Central memory CD8-positive, alpha-beta T cell (primary cell): ENCODE results near the gene TMEM87A.
A peak's percentile ranks its signal among the peaks of the same experiment; 100 is the strongest.

Experiments
- ATAC-seq: fragments of 150-1000 bp; cut with Tn5 transposase; replicated peaks from 2 replicates; pipeline ENCODE4 v1.10.0; 2022; ENCODE audit warnings: mild to moderate bottlenecking, moderate FRiP score, moderate number of reproducible peaks; ENCODE audit not compliant: poor library complexity, severe bottlenecking; ENCODE audit errors: extremely low read depth
- DNase-seq, 2 donors: peaks; one replicate each; pipeline ENCODE4 v3.0.0; 2021; ENCODE audit warnings: low spot score in 2 of 2
- H3K27ac Mint-ChIP-seq: one replicate; pipeline ENCODE4 v1.8.0; 2022; ENCODE audit warnings: low read depth, mild to moderate bottlenecking, moderate library complexity, mixed read lengths
- H3K27me3 Mint-ChIP-seq: one replicate; pipeline ENCODE4 v1.8.0; 2022; ENCODE audit warnings: mixed read lengths
- H3K36me3 Mint-ChIP-seq: one replicate; pipeline ENCODE4 v1.8.0; 2022; ENCODE audit warnings: mild to moderate bottlenecking, moderate library complexity, mixed read lengths; ENCODE audit not compliant: insufficient read depth
- H3K4me1 Mint-ChIP-seq: one replicate; pipeline ENCODE4 v1.8.0; 2022; ENCODE audit warnings: mixed read lengths
- H3K4me3 Mint-ChIP-seq: one replicate; pipeline ENCODE4 v1.8.0; 2022; ENCODE audit warnings: mild to moderate bottlenecking, moderate library complexity, mixed read lengths
- H3K9me3 Mint-ChIP-seq: one replicate; pipeline ENCODE4 v1.8.0; 2022; ENCODE audit warnings: mixed read lengths

TMEM87A gene

GRCh38 chr15:42193383-42193782 lies 79.8 kb downstream of the TMEM87A start:
- H3K27ac Mint-ChIP-seq, result no peak overlapping the region
- no peaks in the 10 kb centered on the region for H3K9me3 Mint-ChIP-seq
- H3K4me3 Mint-ChIP-seq, result no peak overlapping the region
- no peaks in the 10 kb centered on the region for H3K27me3 Mint-ChIP-seq
- H3K36me3 Mint-ChIP-seq, result peaks cover 59% of the 10 kb centered on the region
- DNase-seq (no peak), ATAC-seq (no peak)
- H3K4me1 Mint-ChIP-seq, result peaks cover 21% of the 10 kb centered on the region

DNA sequence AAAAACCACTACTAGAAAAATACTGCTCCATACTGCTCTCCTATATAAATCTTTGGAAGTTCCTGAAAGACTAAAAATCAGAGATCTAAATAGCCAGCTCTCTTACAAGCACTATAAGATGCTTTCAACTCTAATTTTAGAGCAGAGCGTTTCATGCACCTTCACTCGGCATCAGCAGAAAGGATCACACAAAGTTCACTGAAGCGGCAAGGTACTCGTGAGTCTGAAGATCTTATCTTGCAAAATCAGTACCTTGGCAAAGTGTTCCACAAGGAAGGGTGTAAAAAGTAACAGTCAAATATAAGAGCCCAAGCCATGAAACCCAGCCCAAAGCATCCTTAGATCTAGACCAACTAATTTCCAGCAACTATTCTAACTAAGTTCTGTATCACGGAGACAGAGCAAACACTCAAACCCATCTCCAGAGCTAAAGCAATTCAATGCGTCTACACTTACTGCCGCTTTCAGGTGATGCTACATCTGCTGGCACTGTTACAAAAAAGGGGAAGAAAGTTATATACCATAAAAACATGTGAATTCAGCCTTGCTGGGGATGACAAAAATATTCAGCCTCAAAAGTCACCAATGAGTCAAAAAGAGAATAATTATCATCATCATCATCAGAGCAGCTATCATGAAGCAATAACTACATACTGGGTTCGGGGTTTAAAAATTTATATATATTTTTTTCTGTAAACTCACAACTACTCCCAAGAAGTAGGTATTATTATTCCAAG lies 81.5 kb downstream of the TMEM87A start:
- Mint-ChIP-seq H3K27me3 (no peaks in the 10 kb centered on the region), H3K36me3 (peaks cover 58% of the 10 kb centered on the region), H3K27ac (peak overlapping the region; percentile 69), H3K9me3 (no peaks in the 10 kb centered on the region), H3K4me1 (peaks cover 21% of the 10 kb centered on the region), H3K4me3 (no peak overlapping the region)
- DNase-seq, result no peak
- no peak for ATAC-seq

- H3K36me3 Mint-ChIP-seq, result peaks cover 58% of the 10 kb centered on the region
- peak overlapping the region; percentile 11 for H3K27ac Mint-ChIP-seq
- DNase-seq (no peak), ATAC-seq (no peak)
- H3K4me3 Mint-ChIP-seq, result no peak overlapping the region
- H3K4me1 Mint-ChIP-seq, result peaks cover 16% of the 10 kb centered on the region
- H3K9me3 Mint-ChIP-seq, result no peaks in the 10 kb centered on the region
- no peaks in the 10 kb centered on the region for H3K27me3 Mint-ChIP-seq
These were observed 82.9 kb downstream of the TMEM87A start for GRCh38 chr15:42190370-42190769.

DNA sequence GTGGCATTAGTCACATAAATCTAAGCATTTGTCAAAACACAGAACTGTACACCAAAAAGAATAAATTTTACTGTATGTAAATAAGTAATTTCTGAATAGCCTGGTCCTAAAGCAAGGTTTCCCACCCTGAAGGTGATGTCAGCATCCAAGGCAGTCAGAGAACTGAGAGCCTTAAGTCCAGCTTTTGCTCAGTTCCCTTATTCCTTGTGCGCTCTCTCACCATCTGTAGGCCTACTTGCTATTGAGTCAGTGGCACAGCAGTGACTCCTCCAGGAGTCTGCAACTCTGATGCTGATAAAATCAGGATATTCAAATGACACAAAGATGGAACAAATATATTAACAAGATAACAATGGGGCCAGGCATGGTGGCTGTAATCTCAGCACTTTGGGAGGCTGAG lies 87.4 kb downstream of the TMEM87A start:
- DNase-seq (no peak), ATAC-seq (no peak)
- no peaks in the 10 kb centered on the region for H3K9me3 Mint-ChIP-seq
- no peak overlapping the region for H3K27ac Mint-ChIP-seq
- no peaks in the 10 kb centered on the region for H3K4me1 Mint-ChIP-seq
- peaks cover 73% of the 10 kb centered on the region for H3K36me3 Mint-ChIP-seq
- no peak overlapping the region for H3K4me3 Mint-ChIP-seq
- no peaks in the 10 kb centered on the region for H3K27me3 Mint-ChIP-seq

DNA sequence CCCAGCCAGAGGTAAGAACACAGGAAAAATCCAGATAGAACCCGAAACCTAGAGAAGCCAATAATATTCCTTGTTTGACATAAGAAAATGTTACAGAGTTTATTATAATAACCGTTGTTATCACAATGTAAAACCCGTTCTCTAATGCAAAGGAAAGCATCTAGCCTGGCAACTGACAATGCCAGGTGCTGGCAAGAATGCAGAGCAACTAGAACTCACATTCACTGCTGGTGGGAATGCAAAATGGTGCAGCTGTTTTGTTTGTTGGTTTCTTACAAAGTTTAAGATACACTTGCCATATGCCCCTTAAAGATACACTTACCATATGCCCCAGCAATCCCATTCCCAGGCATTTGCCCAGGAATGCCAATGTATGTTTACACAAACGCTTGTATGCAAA lies 88.5 kb downstream of the TMEM87A start:
- ATAC-seq (no peak), DNase-seq (no peak)
- Mint-ChIP-seq H3K36me3 (peaks cover 71% of the 10 kb centered on the region), H3K4me3 (no peak overlapping the region), H3K9me3 (no peaks in the 10 kb centered on the region), H3K4me1 (no peaks in the 10 kb centered on the region), H3K27ac (no peak overlapping the region), H3K27me3 (no peaks in the 10 kb centered on the region)

DNA sequence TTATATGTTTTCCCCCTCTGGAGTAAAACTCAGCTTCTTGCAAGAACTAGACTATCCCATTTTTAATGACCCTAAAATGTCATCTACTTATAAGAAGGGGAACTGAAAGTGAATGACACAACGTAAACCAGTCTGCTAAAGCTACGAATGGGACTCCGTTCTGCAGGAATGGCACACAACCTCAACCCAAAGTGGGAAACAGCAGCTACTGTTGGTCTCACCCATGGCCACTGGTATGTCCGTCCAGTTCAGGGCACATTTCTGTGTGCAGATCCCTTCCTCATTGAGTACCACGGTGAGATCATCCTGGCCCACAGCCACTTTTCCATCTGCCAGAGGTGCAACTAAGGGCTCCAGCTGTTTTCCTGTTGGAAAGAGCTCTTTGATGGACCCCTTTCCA lies 88.9 kb downstream of the TMEM87A start:
- Mint-ChIP-seq H3K4me1 (no peaks in the 10 kb centered on the region), H3K36me3 (peaks cover 70% of the 10 kb centered on the region)
- no peak for DNase-seq

GRCh38 chr15:42182961-42183360 lies 90.3 kb downstream of the TMEM87A start:
- H3K27ac Mint-ChIP-seq, result no peak overlapping the region
- H3K36me3 Mint-ChIP-seq, result peaks cover 65% of the 10 kb centered on the region
- H3K4me1 Mint-ChIP-seq, result no peaks in the 10 kb centered on the region
- DNase-seq, result no peak
- no peak for ATAC-seq
- no peaks in the 10 kb centered on the region for H3K9me3 Mint-ChIP-seq
- no peaks in the 10 kb centered on the region for H3K27me3 Mint-ChIP-seq
- H3K4me3 Mint-ChIP-seq, result no peak overlapping the region

More for the DNA sequence above, 88.9 kb downstream of the TMEM87A start:
- Mint-ChIP-seq H3K27ac (no peak overlapping the region), H3K9me3 (no peaks in the 10 kb centered on the region), H3K4me3 (no peak overlapping the region), H3K27me3 (no peaks in the 10 kb centered on the region)
- ATAC-seq, result no peak

DNA sequence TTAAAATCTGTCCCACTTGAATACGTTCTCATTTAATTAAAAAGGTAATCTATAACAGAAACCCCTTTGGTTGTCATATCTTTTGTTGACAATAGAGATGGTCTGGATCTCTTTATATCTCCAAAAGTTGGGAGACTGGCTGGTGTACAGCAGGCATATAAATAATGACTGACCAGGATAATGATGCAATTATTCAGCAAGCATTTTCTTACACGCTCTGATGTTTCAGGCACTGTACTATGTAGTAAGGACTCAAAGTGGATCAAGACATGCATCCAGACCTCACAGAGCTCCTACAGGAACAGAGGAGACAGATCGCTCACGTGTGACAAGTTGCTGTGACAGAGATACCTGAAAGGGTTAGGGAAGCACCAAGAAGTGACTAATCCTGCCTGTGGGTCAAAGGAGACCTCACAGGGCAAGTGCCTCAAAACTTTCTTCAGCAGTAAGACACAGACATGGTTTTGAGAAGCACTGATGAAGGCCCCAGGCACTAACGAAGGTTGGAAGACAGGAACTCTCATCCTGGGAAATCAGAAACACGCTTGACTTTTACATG lies 90.8 kb downstream of the TMEM87A start:
- no peak overlapping the region for H3K4me3 Mint-ChIP-seq
- no peaks in the 10 kb centered on the region for H3K4me1 Mint-ChIP-seq
- no peaks in the 10 kb centered on the region for H3K27me3 Mint-ChIP-seq
- no peak overlapping the region for H3K27ac Mint-ChIP-seq
- no peak for ATAC-seq
- DNase-seq, result no peak
- H3K9me3 Mint-ChIP-seq, result no peaks in the 10 kb centered on the region
- peaks cover 65% of the 10 kb centered on the region for H3K36me3 Mint-ChIP-seq

GRCh38 chr15:42178056-42178455 lies 95.2 kb downstream of the TMEM87A start:
- Mint-ChIP-seq H3K36me3 (peaks cover 61% of the 10 kb centered on the region), H3K4me3 (no peak overlapping the region), H3K27ac (no peak overlapping the region), H3K4me1 (no peaks in the 10 kb centered on the region), H3K9me3 (no peaks in the 10 kb centered on the region), H3K27me3 (no peaks in the 10 kb centered on the region)
- no peak for ATAC-seq
- DNase-seq, result no peak

DNA sequence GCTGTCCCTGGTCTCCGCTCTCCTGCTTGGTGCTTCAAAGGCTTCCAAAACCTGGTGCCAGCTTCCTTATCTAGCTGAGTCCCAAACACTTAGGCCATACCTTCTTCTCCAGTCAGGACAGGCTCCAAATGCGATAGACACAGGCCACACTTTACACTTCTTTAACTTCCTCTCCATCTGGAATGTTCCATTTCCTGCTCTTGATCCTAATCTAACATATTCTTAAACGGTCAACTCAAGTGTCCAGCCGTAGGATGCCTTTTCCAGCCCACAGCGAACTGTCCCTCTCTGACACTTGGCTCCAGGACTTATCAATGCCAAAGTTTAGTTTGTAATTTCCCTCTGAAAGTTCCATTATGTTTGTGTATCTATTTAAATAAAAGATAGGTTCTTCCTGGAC lies 97.6 kb downstream of the TMEM87A start:
- H3K9me3 Mint-ChIP-seq, result no peaks in the 10 kb centered on the region
- H3K27me3 Mint-ChIP-seq, result no peaks in the 10 kb centered on the region
- no peak for DNase-seq
- peaks cover 62% of the 10 kb centered on the region for H3K36me3 Mint-ChIP-seq
- H3K27ac Mint-ChIP-seq, result no peak overlapping the region
- no peak overlapping the region for H3K4me3 Mint-ChIP-seq
- ATAC-seq, result no peak
- peaks cover 6% of the 10 kb centered on the region for H3K4me1 Mint-ChIP-seq

- ATAC-seq, result no peak
- H3K9me3 Mint-ChIP-seq, result no peaks in the 10 kb centered on the region
- peaks cover 63% of the 10 kb centered on the region for H3K36me3 Mint-ChIP-seq
- peak overlapping the region; percentile 32 for H3K27ac Mint-ChIP-seq
- no peak for DNase-seq
- H3K4me3 Mint-ChIP-seq, result no peak overlapping the region
- H3K27me3 Mint-ChIP-seq, result no peaks in the 10 kb centered on the region
- peaks cover 6% of the 10 kb centered on the region for H3K4me1 Mint-ChIP-seq
These were observed 100.8 kb downstream of the TMEM87A start for GRCh38 chr15:42172475-42172874.

DNA sequence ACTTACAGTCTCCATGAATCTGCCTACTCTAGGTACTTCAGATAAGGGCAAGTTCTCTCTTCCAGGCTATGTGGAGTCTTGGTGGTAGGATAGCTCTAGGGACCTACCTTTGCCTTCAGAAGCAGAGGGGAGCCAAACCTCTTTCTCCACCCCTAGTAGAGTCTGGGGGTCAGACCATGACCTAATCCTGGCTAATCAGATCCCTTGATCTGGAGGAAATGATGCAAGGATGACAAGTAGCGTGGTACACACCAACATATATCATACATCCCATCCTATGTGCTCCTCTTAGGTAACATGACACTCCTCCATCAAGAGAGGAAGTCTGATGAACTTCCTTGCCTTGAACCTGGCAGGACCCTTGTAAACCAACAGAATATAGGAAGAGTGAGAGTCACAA lies 101.4 kb downstream of the TMEM87A start:
- ATAC-seq (no peak), DNase-seq (no peak)
- H3K4me1 Mint-ChIP-seq, result peaks cover 6% of the 10 kb centered on the region
- H3K27me3 Mint-ChIP-seq, result no peaks in the 10 kb centered on the region
- no peaks in the 10 kb centered on the region for H3K9me3 Mint-ChIP-seq
- H3K36me3 Mint-ChIP-seq, result peaks cover 65% of the 10 kb centered on the region
- no peak overlapping the region for H3K4me3 Mint-ChIP-seq
- H3K27ac Mint-ChIP-seq, result peak overlapping the region; percentile 32

- ATAC-seq (no peak), DNase-seq (no peak)
- Mint-ChIP-seq H3K4me3 (no peak overlapping the region), H3K4me1 (peaks cover 6% of the 10 kb centered on the region), H3K27me3 (no peaks in the 10 kb centered on the region), H3K27ac (peak overlapping the region; percentile 32), H3K9me3 (no peaks in the 10 kb centered on the region), H3K36me3 (peaks cover 68% of the 10 kb centered on the region)
These were observed 102.1 kb downstream of the TMEM87A start for GRCh38 chr15:42171122-42171521.
